GM12874 (cell line): Measurements from ENCODE around the gene GALNT10.

Source experiments
- CTCF ChIP-seq: IDR thresholded peaks from 2 replicates; pipeline ENCODE4 v1.5.1; 2011; ENCODE audit warnings: low read depth, mild to moderate bottlenecking, control low read depth, low read length, moderate library complexity; ENCODE audit not compliant: insufficient read depth

The GALNT10 gene

GRCh38 chr5:154440540-154440939, 250.0 kb downstream of the GALNT10 start:
- no peak for TF ChIP-seq CTCF

GRCh38 chr5:154442801-154443200, 252.3 kb downstream of the GALNT10 start:
- TF ChIP-seq CTCF = no peak

- TF ChIP-seq CTCF = no peak
Observed at GRCh38 chr5:154444556-154445421, 254.3 kb downstream of the GALNT10 start.

- TF ChIP-seq CTCF = no peak
Observed at GRCh38 chr5:154445422-154446194, 255.1 kb downstream of the GALNT10 start, which contains the start of gene SAP30L. TSS of gene SAP30L (plus strand) at chr5:154445997. CDS start at chr5:154446605, 608 bp downstream.

GRCh38 chr5:154446195-154447088, 255.9 kb downstream of the GALNT10 start:
- no peak for TF ChIP-seq CTCF

- no peak for TF ChIP-seq CTCF
Observed at GRCh38 chr5:154447089-154447725, 256.7 kb downstream of the GALNT10 start.
